GM21723 (cell line): ENCODE results near the gene STKLD1.
A peak's percentile ranks its signal among the peaks of the same experiment; 100 is the strongest.
"Not testable (repeated sequence)": the region's sequence is repeated elsewhere in the genome, so short reads cannot be mapped to it uniquely, and the experiment has no call there.

Experiments used
- ATAC-seq: cut with Tn5 transposase; IDR thresholded peaks from one replicate; pipeline ENCODE4 v1.9.1; 2021; ENCODE audit warnings: mild to moderate bottlenecking, moderate library complexity; ENCODE audit not compliant: unreplicated experiment

The STKLD1 gene

DNA sequence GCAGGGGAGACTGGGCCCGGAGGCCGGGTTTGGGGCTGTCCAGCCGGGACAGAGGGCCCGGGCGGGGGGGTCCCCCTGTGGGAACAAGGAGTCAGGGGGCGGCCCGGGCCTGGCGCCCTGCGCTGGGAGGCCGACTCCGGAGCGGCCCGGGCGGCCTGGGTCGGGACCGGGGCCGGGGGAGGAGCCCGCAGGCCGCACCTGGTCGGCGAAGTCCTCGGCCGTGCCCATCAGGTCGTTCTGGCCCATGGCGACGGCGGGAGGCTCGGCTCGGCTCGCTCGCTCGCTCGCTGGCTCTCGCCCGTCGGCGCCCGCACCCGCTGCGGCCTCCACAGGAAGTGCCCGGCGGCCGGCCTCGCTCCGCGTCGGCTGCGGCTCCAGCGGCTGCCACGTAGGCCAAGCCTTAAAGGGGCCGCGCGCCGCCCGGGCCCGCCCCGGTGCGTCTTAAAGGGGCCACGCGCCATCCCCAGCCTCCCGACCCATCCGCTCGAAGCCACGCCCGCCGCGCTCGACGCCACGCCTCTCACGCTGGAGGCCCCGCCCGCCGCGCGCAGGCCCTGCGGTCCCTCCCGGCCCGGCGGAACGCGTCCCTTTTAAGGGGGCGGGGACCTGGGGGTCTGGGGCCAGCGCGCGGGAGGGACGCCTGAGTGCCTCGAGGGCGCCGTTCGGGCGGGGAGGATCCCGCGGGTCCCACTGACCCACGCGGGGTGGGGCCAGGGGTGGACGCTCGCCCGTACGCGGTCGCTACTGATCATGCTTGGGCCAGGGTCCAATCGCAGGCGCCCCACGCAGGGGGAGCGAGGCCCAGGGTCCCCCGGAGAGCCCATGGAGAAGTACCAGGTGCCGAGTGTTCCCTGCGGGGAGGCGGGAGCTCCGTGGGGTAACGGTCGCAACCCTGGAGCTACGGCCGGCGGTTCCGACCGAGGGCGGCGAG is at the start of gene STKLD1, which contains the start of gene SURF4:
Gene STKLD1 (plus strand): TSS at position 643 of the 931 bp plus-strand sequence. CDS start 108 bp downstream, at position 751.
Gene SURF4 (minus strand): TSS at position 337 of the 931 bp plus-strand sequence. CDS start 91 bp downstream, at position 246.
- peak; percentile 85 for ATAC-seq

DNA sequence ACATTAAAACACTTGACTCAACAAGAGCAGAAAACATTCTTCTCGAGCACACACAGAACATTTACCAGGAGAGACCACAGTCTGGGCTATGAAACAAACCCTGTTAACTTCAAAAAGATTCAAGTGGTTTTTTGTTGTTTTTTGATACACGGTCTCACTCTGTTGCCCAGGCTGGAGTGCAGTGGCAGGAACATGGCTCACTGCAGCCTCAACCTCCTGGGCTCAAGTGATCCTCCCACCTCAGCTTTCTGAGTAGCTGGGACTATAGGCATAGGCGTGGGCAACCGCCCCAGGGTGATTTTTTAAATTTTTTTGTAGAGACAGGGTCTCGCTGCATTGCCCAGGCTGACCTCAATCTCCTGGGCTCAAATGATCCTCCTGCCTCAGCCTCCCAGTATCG is 49.1 kb upstream of the STKLD1 start:
- not testable (repeated sequence) for ATAC-seq

DNA sequence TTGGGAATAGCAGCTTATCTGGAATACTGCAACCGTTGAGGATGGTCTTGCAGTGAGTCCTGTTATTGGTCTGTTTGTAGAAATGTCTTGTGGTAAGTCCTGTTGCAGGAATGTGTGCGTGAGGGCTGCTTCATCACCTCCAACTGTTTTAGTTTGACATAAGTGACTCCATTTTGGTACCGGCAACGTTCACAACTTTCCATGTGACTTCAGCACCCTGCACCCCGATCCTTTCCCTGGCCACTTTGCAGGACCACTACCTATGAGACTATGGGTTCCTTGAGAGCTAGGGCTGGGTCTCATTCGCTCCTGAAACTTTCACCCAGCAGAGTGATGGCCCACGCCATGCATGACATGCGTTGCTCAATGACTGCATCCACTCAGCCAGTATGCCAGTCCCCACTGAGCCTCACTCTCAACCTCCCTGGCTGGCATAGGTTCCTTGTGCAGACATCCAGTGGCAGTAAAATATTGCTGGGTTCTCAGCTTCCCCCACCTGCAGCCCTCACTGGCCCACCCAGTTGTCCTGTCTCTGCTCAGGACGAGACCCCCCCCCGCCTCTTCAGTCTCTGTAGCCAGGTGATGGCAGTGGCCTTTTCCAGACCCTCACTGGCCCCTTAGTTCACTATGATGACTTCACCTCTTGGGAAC is 48.2 kb upstream of the STKLD1 start:
- ATAC-seq = no peak

DNA sequence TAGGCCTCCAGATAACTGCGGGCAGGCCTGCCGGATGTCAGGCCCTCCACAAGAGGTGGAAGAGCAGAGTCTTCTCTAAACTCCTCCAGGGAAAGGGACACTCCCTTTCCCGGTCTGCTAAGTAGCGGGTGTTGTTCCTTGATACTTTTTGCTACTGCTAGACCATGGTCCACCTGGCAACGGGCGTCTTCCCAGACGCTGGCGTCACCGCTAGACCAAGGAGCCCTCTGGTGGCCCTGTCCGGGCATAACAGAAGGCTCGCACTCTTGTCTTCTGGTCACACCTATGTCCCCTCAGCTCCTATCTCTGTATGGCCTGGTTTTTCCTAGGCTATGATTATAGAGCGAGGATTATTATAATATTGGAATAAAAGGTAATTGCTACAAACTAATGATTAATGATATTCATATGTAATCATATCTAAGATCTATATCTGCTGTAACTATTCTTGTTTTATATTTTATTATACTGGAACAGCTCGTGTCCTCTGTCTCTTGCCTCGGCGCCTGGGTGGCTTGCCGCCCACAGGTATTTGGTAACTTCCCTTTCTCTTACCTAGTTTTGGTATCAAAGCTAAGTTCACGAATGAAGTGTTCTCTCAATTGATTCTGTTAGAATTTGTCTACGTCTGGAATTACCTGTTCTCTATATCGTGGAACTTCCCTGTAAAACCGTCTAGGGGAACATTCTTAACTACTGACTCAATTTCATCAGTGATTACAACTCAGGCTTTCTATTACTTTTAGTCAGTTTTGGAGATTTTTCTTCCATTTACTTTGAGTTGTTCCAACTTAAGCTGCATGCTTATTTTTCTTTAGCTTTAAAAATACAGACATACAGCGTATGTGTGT is 46.6 kb upstream of the STKLD1 start:
- not testable (repeated sequence) for ATAC-seq

DNA sequence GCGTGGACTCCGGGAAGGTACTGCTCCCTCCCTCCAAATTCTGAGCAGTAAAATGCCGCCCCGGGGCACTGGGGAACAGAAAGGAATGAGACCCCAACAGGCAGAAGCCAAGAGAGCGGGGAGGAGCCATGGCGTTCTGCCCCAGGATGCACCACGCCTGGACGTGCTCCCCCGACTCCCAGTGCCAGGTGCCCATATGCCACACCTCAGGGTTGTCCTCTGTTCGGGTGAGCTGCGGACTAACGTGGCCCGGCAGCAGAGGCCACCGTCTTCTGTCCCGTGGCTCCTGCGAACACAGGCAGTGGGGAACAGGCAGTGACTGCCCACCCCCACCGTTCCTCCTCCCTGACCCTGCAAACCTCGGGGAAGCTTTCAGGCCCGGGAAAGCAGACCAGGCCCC is 44.9 kb upstream of the STKLD1 start:
- no peak for ATAC-seq

DNA sequence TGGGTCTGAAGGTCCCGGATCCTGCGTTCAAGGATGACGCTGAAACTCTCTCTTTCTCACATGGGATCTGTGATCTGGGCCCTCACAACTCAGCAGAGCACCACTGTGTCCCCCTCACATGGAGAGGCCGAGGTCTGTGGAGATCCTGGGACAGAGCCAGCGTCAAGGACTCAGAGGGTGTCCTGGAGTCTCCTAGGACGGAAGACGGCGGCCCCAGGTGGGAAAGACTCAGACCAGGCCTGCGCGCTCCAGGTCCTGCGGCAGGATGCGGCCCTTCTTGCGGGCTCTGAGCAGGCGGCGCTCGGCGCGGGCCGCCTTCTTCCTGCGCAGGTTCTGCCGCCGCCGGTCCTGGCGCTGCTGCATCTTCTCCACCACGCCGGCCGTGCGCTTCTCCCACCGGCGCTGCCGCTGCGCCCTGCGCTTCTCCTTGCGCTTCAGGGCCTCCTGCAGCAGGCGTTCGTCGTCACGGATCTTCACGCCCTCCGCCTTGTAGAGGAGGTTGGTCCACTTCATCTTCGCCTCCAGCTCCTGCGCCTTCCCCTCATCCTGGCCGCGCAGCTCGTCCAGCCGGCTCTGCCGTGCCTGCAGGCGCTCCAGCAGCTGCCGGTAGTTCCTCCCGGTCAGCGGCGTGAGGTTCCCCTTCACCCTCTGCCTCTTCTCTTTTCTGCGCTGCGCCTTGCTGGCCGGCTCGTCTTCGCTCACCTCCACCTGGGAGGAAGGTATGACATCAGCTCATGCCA is 44.4 kb upstream of the STKLD1 start:
- ATAC-seq = no peak

DNA sequence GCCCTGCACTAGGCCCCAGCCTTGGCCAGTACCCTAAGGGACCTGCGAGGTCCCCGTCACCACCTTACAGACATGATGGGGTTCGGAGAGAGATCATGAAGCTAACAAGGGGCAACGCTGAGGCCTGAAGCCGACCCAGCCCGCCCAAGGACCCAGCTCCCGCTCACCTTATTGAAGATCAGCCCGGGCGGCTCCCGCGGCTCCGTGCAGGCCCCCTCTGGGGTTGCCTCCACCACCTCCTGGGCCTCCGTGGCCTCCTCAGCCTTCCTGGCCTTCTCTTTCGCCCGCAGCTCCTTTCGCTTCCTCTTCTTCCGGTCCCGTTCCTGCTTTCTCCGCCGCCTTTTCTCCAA is 43.8 kb upstream of the STKLD1 start:
- no peak for ATAC-seq

DNA sequence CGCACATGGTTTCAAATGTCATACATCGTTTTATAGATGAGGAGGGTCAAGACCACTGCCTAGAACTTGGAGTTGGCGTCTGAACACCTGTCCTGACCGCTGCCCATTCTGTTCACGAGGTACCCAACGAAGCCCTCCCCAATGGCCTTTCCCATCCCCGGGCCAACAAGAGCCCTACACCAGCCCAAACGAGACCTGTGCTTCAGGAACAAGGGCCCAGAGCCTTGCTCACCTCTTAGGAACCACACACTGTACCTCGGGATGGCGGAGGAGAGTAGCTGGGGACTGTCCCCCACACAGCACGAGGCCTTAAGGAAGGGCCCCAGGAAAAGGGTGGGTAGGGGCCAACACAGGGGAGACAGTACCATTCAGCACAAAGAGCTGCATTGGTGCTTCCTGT is 43.2 kb upstream of the STKLD1 start:
- no peak for ATAC-seq

DNA sequence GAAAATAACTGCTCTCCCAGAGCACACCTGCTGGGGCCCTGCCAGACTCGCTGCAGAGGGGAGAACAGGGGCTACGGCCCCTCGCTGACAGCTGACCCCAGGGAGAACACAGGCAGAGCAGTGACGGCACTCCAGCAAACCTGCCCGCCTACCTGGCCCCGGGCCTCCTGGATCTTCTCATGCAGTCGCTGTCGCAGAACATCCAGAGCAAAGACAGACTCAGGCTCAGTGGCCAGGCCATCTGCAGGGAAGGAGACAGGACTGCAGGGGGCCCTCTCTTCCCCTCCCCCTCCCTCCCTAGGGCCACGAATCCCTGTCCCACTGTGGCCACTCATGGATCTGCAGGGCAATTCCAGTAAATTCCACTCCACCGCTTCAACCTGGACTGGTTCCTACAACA is 42.6 kb upstream of the STKLD1 start:
- no peak for ATAC-seq

DNA sequence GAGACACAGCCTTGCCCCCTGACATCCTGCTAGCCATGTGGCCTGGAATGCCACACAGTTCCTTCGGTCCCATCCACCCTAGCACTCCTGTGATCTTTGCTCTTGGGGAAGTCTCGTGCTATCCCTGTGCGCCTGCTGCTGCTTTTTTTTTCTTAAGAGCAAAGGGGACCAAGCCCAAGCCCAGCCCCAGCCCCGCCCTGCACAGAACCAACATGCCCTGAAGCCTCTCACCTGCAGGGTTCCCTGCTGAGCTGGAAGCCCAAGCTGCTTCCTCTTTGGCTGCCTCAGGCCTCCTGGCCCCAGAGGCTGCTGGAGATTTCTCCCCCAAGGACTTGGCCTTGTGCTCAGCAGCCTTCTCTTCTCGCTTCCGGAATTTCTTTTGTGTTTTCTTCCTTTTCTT is 42.0 kb upstream of the STKLD1 start:
- no peak for ATAC-seq

DNA sequence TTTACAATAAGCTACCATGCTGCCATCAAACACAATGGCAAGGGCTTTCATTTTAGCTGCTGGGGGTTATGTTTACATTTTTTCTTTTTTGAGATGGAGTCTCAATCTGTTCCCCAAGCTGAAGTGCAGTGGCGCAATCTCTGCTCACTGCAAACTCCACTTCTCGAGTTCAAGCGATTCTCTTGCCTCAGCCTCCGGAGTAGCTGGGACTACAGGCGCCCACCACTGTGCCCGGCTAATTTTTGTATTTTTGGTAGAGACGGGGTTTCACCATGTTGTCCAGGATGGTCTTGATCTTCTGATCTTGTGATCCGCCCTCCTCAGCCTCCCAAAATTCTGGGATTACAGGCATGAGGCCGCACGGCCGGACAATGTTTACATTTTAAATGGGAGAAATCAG is 41.3 kb upstream of the STKLD1 start:
- ATAC-seq = not testable (repeated sequence)

DNA sequence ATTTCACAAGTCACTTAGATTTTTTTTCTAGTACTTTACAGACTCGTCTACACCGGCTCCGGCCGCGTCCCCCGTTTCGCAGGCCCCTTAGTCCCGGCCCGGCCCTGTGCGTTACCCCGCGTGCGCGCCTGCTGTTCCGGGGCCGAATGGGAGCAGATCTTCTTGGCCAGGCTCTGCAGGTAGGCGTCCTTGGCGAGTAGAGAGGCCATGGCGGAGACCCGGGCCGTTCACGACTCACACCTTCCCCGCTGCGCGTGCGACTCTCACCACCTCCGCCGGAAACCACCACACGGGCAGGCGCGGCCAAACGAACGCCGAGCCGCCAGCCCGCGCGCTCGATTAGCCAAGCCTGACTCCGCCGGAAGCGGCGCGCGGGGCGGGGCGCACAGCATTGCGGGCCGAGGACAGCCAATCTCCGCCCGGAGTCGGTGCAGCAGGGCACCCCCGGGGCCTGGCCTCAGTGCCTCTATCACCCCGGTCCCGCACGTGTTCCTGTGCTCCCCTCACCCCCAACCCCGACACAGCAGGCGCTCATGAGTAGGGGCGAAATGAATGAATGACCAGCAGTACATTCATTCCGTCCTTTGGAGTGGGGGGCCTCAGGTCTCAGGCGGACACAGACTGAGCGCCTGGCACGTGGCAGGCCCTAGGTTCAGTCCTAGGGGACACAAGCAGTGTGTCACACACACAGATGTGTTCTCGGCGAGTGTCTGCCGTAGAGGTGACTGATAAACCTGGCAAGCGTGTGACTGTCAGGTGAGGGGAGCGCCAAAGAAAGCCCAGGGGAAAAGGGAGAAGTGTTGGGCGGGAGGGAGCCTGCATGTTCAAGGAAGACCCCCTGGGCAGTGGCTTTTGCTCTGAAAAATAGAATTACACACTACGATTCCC is 40.0 kb upstream of the STKLD1 start, which contains the start of gene SURF6:
Gene SURF6 (minus strand): TSS at position 265 of the 888 bp plus-strand sequence. CDS start 56 bp downstream, at position 209.
- peak; percentile 80 for ATAC-seq

DNA sequence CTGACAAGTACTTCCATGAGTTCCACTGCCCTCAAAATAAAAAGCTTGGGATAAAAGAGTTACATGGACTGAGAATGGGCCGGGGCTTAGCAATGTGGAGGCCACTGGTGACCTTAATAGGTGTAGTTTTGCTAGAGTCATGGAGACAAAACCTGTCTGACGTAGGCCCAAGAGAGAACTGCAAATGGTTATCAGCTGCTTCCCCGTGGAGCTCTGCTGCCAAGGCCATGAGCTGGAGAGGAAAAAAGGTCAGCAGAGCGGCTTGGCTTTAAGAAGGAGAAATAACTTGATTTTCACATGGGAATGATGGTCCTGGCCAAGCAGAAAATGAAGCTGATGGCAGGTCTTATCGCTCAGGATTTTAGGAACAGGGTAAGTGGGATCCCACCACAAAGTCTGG is 36.5 kb upstream of the STKLD1 start:
- no peak for ATAC-seq

DNA sequence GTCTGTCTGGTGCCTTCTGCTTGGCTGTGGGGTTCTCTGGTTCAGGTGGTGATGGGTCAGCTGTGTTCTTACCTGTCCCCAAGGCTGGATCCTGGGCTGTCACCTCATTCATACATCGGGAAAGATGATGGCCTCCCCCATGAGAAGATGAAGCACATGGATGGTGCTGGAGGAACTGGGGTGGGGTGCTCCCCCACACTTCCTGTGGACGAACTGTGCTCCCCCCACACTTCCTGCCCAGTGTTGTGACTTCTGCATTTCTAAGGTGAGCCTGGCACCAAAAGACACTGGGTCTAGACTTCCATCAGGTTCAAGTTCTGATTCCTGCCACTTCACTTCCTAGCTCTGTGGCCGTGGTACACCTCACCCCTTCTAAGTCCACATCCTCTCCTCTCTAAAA is 35.9 kb upstream of the STKLD1 start:
- ATAC-seq = no peak

DNA sequence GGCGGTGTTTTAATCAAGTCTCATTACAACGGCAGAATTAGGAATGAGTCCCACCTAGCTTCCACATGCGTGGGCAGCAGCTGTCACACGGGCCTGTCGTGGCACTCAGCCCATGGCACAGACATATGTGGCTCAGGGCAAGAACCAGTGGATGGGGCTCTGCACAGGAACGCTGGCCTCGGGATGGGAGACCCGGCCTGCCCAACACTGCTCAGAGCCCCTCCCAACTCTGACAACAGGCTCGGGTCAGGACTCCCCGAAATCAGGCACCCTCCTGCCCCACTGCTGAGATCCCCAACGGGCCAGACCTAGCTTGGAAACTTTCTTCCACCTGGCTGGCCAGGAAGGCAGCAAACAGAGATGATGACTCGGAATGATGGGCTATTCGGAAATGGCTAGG is 35.2 kb upstream of the STKLD1 start:
- ATAC-seq = no peak

DNA sequence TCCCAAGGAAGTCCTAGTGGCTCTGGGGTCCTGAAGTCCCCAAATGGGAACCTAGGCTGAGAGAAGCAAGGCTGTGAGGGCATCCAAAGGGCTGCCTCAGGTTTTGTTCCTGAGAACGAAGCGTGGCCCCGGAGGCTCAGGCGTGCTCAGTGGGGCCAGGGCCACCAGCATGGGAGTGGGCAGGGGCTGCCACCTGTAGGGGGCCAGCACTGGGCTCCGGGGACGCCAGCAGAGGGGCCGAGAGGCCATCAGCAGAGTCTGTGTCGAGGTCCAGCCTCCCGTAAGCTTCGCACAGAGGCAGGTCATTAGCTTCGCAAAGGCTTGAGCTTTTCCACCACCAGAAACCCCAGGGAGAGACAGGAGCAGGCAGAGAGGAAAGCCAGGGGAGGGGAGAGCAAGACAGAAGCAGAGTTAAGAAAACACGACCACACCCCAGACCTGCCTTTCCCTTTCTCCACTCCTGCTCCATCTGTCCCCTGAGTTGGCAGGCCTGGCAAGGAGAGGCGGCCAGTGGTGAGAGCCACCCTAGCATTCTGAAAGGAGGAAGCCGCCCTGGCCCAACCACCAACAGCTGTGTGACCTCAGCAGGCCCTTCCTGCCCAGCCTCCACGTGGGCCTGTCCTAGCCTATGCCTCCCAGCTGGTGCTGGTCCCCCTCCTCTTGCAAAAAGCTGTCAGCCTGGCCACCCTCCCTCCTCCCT is 34.6 kb upstream of the STKLD1 start:
- no peak for ATAC-seq

DNA sequence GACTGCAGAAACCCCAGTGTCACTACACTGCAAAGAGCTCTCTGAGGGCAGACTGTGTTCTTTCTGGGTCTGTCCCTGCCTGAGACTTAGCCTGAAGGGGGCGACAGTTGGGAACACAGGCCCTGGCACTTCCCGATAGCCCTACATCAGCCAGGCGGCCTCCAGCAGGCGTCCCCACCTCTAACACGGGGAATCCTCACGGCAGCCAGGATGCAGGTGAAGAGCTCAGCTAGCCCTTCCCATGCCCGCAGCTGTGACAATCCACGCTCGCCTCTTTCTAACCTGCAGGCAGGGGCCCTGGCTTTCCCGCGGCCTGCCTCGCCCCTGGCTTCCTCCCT is 34.1 kb upstream of the STKLD1 start:
- ATAC-seq = no peak

DNA sequence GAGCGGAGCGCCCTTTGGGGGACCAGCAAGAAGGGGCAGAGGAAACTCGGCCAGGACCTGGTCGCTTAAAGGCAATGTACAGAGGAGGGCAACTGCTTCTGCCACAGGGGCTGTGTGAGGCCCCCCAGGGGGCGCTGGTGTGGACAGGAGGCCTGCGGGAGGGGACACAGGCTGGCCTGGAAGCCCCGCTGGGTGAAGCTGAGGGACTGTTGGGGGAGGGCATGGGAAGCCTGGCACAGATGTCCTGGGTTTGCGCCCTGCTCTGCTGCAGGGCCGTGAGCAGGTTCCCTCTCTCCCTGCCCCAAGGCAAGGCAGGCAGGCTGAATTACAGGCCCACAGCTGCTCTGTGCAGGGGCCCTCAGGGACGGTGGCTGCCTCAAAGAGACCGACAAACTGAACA is 33.6 kb upstream of the STKLD1 start:
- no peak for ATAC-seq

DNA sequence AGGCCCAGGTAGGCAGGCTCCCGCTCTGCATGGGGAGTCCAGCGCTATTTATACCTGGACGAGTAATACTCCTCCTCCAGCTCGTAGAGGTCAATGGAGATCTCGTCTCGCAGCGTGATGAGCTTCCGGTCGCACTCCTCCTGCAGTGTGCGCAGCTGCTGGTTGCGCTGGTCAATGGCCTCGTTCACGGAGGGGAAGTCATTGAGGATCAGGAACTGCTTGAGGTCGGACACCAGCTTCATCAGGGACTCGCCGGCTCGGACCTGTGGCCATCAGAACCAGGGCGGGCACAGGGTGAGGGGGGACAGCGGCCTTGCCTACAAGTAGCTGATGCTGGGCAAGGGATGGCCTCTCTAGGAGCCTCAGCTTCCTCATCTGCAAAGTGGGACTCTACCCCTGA is 32.1 kb upstream of the STKLD1 start:
- no peak for ATAC-seq
